Activated T-cell treated with anti-CD3 and anti-CD28 coated beads, Interleukin-2, amount 50 U/mL, for 24 hours (primary cell): Measurements from ENCODE around the gene KCNH3.
A peak's percentile ranks its signal among the peaks of the same experiment; 100 is the strongest.

Experiments used
- DNase-seq: peaks from one replicate; pipeline ENCODE4 v3.0.0-alpha.2; 2020
- H3K27ac Mint-ChIP-seq: 2 replicates; pipeline ENCODE4 v1.8.0; 2020; ENCODE audit warnings: mild to moderate bottlenecking, mixed read lengths
- H3K27me3 Mint-ChIP-seq: 2 replicates; pipeline ENCODE4 v1.8.0; 2020; ENCODE audit warnings: mixed read lengths
- H3K36me3 Mint-ChIP-seq: 2 replicates; pipeline ENCODE4 v1.8.0; 2020; ENCODE audit warnings: low read depth, mixed read lengths
- H3K4me1 Mint-ChIP-seq: 2 replicates; pipeline ENCODE4 v1.8.0; 2020; ENCODE audit warnings: low read depth, mixed read lengths
- H3K4me3 Mint-ChIP-seq: 2 replicates; pipeline ENCODE4 v1.8.0; 2020; ENCODE audit warnings: mild to moderate bottlenecking, moderate library complexity, mixed read lengths
- H3K9me3 Mint-ChIP-seq: 2 replicates; pipeline ENCODE4 v1.8.0; 2020; ENCODE audit warnings: mixed read lengths

The KCNH3 gene

GRCh38 chr12:49557187-49557916 lies 18.5 kb downstream of the KCNH3 start:
- H3K36me3 Mint-ChIP-seq = peaks cover 59% of the 10 kb centered on the region
- H3K9me3 Mint-ChIP-seq = no peaks in the 10 kb centered on the region
- no peak for DNase-seq
- no peaks in the 10 kb centered on the region for H3K27me3 Mint-ChIP-seq
- H3K27ac Mint-ChIP-seq = no peak overlapping the region
- peaks cover 16% of the 10 kb centered on the region for H3K4me1 Mint-ChIP-seq
- H3K4me3 Mint-ChIP-seq = no peak overlapping the region

GRCh38 chr12:49557917-49558215 lies 19.0 kb downstream of the KCNH3 start:
- DNase-seq = no peak
- Mint-ChIP-seq H3K27me3 (no peaks in the 10 kb centered on the region), H3K36me3 (peaks cover 64% of the 10 kb centered on the region), H3K4me3 (no peak overlapping the region), H3K9me3 (no peaks in the 10 kb centered on the region), H3K27ac (no peak overlapping the region), H3K4me1 (peaks cover 16% of the 10 kb centered on the region)

GRCh38 chr12:49558526-49558925 lies 19.7 kb downstream of the KCNH3 start:
- Mint-ChIP-seq H3K4me1 (peaks cover 16% of the 10 kb centered on the region), H3K4me3 (no peak overlapping the region), H3K36me3 (peaks cover 70% of the 10 kb centered on the region), H3K27me3 (no peaks in the 10 kb centered on the region), H3K9me3 (no peaks in the 10 kb centered on the region), H3K27ac (peak overlapping the region; percentile 75)
- no peak for DNase-seq

- Mint-ChIP-seq H3K27ac (peak overlapping the region; percentile 75), H3K27me3 (no peaks in the 10 kb centered on the region), H3K9me3 (no peaks in the 10 kb centered on the region), H3K4me3 (no peak overlapping the region), H3K4me1 (peaks cover 17% of the 10 kb centered on the region), H3K36me3 (peaks cover 76% of the 10 kb centered on the region)
- no peak for DNase-seq
These were observed 20.3 kb downstream of the KCNH3 start for GRCh38 chr12:49559011-49559675.

DNA sequence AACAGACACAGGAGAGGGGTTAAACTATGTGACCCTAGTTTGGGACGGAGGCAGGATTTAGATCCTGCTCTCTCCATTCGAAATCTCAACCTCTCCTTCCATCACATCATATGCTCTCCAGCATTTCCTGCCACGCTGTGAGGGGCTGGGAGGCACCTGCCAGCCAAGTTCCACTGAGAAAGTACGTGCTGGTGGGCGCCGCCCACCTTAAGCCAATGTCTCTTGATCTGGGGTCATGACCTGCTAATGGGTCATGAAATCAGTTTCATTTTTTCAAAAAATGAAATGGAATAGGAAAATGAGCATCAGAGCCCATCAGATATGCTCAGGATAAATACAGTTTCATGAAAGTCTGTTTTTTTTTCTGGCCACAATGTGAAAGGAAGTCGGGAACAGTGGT lies 21.9 kb downstream of the KCNH3 start:
- peaks cover 33% of the 10 kb centered on the region for H3K4me1 Mint-ChIP-seq

GRCh38 chr12:49562233-49562632 lies 23.4 kb downstream of the KCNH3 start:
- H3K4me1 Mint-ChIP-seq = peaks cover 47% of the 10 kb centered on the region
- no peaks in the 10 kb centered on the region for H3K9me3 Mint-ChIP-seq
- peak overlapping the region; percentile 12 for H3K27ac Mint-ChIP-seq
- no peaks in the 10 kb centered on the region for H3K27me3 Mint-ChIP-seq
- H3K4me3 Mint-ChIP-seq = no peak overlapping the region
- DNase-seq = no peak
- H3K36me3 Mint-ChIP-seq = peaks cover 82% of the 10 kb centered on the region

More for the DNA sequence above, 21.9 kb downstream of the KCNH3 start:
- no peak overlapping the region for H3K4me3 Mint-ChIP-seq
- no peaks in the 10 kb centered on the region for H3K9me3 Mint-ChIP-seq
- peak overlapping the region; percentile 61 for H3K27ac Mint-ChIP-seq
- H3K36me3 Mint-ChIP-seq = peaks cover 90% of the 10 kb centered on the region
- no peak for DNase-seq
- no peaks in the 10 kb centered on the region for H3K27me3 Mint-ChIP-seq

DNA sequence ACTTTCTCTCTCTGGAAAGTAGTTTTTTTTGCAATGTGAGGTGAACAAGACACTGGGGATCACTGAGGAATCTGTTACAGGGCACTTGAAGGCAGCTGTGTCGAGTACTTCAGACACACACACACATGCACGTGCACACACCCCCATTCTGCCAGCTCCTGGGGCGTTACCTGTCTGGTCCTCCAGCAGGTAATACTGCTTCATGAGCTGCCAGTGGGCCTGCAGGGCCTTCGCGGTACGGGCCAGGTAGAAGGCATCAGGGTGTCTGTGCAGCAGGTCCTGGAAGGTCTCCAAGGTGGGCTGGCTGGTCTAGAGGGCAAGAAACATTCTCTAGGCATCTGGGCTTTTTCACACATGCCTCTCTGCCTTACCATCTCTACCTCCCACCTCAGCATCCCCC lies 24.0 kb downstream of the KCNH3 start:
- no peak overlapping the region for H3K27ac Mint-ChIP-seq
- H3K4me1 Mint-ChIP-seq = peaks cover 49% of the 10 kb centered on the region
- peaks cover 87% of the 10 kb centered on the region for H3K36me3 Mint-ChIP-seq

GRCh38 chr12:49563951-49564685 lies 25.3 kb downstream of the KCNH3 start:
- H3K27ac Mint-ChIP-seq = peak overlapping the region; percentile 17
- no peaks in the 10 kb centered on the region for H3K9me3 Mint-ChIP-seq
- no peak overlapping the region for H3K4me3 Mint-ChIP-seq
- peaks cover 86% of the 10 kb centered on the region for H3K36me3 Mint-ChIP-seq
- peaks cover 53% of the 10 kb centered on the region for H3K4me1 Mint-ChIP-seq
- DNase-seq = no peak
- H3K27me3 Mint-ChIP-seq = no peaks in the 10 kb centered on the region

More for the DNA sequence above, 24.0 kb downstream of the KCNH3 start:
- Mint-ChIP-seq H3K9me3 (no peaks in the 10 kb centered on the region), H3K4me3 (no peak overlapping the region), H3K27me3 (no peaks in the 10 kb centered on the region)
- no peak for DNase-seq

DNA sequence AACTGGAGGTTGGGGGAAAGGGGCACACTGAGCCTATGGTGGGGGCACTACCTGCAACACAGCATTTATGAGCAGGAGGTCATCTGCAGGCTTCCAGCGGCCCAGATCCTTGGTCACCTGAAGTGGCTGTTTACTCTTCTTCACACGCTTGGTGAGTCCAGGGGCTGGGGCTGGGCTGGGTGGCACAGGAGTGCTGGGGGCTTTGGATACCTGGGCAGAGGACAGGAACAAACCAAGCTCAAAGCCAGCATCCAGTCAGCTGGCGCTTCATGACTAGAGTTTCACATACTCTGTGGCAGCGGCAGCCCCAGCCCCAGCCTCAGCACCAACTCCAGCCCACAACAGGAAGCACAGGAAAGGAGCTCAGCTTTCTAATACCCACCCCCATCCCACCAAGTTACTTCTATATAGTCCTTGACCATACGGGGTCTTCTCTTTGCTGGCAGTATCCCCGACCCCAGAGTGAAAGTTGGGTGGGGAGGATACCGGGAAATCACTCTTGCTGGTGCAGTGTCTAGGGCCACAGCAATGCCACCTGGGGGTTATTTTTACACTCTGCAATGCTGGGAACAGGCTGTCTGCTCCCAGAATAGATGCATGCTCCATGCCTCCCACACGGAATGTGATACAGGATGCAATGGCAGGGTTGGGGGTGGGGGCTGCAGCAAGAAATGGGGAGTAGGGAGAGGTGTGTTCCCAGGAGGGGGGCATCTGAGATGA lies 26.0 kb downstream of the KCNH3 start:
- Mint-ChIP-seq H3K4me3 (no peak overlapping the region), H3K27ac (peak overlapping the region; percentile 63), H3K4me1 (peaks cover 53% of the 10 kb centered on the region), H3K27me3 (no peaks in the 10 kb centered on the region), H3K9me3 (no peaks in the 10 kb centered on the region), H3K36me3 (peaks cover 79% of the 10 kb centered on the region)
- no peak for DNase-seq

- Mint-ChIP-seq H3K4me3 (no peak overlapping the region), H3K27ac (peak overlapping the region; percentile 63), H3K4me1 (peaks cover 54% of the 10 kb centered on the region), H3K9me3 (no peaks in the 10 kb centered on the region), H3K27me3 (no peaks in the 10 kb centered on the region), H3K36me3 (peaks cover 72% of the 10 kb centered on the region)
- DNase-seq = no peak
These were observed 26.8 kb downstream of the KCNH3 start for GRCh38 chr12:49565406-49566265.

DNA sequence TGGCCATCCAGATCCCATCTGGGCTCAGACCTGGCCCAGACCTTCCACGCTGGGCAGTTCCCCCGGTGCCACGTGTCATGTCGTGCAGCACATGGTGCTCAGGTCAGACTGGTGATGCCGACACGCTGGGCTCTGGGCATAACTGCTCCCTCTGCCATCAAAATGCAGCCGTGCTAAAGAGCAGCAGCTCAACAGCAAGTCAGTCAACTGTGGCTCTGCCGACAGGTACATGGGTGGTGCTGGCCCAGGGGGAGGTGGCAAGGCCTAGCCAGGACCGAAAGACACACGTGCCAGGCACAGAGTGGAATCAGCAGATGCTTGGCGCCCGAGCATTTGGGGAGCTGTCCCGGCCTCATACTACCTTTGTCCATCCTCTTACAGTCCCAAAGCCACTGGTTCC lies 27.5 kb downstream of the KCNH3 start:
- Mint-ChIP-seq H3K9me3 (no peaks in the 10 kb centered on the region), H3K4me3 (peak overlapping the region; percentile 97), H3K27me3 (no peaks in the 10 kb centered on the region), H3K27ac (peak overlapping the region; percentile 53), H3K4me1 (peaks cover 54% of the 10 kb centered on the region), H3K36me3 (peaks cover 69% of the 10 kb centered on the region)
- no peak for DNase-seq

- DNase-seq = no peak
- peak overlapping the region; percentile 97 for H3K4me3 Mint-ChIP-seq
- peaks cover 54% of the 10 kb centered on the region for H3K4me1 Mint-ChIP-seq
- no peaks in the 10 kb centered on the region for H3K9me3 Mint-ChIP-seq
- no peaks in the 10 kb centered on the region for H3K27me3 Mint-ChIP-seq
- peaks cover 63% of the 10 kb centered on the region for H3K36me3 Mint-ChIP-seq
- peak overlapping the region; percentile 99 for H3K27ac Mint-ChIP-seq
These were observed 28.4 kb downstream of the KCNH3 start for GRCh38 chr12:49567302-49567610.

- peak; percentile 93 for DNase-seq
- Mint-ChIP-seq H3K4me3 (peak within 1 kb of the TSS; percentile 97), H3K36me3 (peaks cover 61% of the 10 kb centered on the region), H3K9me3 (no peaks in the 10 kb centered on the region), H3K4me1 (peaks cover 54% of the 10 kb centered on the region), H3K27ac (peak within 1 kb of the TSS; percentile 99), H3K27me3 (no peaks in the 10 kb centered on the region)
These were observed 29.0 kb downstream of the KCNH3 start, which contains the start of gene MCRS1 for GRCh38 chr12:49567611-49568441. MCRS1 (minus strand) TSS chr12:49568142; CDS start chr12:49566731, 1,411 bp downstream.
